Endothelial cell of umbilical vein (primary cell): ENCODE data around the gene UPF3A.
"Not testable (repeated sequence)": the region's sequence is repeated elsewhere in the genome, so short reads cannot be mapped to it uniquely, and the experiment has no call there.

ENCODE experiments used
- CTCF ChIP-seq, 2 donors: IDR thresholded peaks; 1 replicate in 1 of 2; 2 replicates in 1 of 2; pipeline ENCODE4 v1.5.1; 2011; ENCODE audit warnings: low read length in 2 of 2, mild to moderate bottlenecking in 2 of 2, moderate library complexity in 2 of 2, control low read depth in 1 of 2, inconsistent platforms in 1 of 2, low read depth in 1 of 2; ENCODE audit not compliant: insufficient read depth in 1 of 2; ENCODE audit errors: extremely low read depth in 1 of 2
- POLR2A ChIP-seq: IDR thresholded peaks from 2 replicates; pipeline ENCODE4 v1.6.1; 2012; ENCODE audit warnings: low read depth, mild to moderate bottlenecking, control low read depth, low read length

DNA sequence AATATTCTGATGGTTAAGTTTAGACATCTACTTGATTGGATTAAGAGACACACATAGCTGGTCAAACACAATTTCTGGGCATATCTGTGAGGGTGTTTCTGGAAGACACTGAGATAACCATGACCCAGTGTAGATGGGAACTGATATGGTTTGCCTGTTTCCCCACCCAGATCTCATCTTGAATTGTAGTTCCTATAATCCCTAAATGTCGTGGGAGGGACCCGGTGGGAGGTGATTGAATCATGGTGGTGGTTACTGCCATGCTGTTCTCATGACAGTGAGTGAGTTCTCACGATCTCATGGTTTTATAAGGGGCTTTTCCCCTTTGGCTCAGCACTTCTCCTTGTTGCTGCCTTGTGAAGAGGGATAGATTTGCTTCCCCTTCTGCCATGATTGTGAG, 65.9 kb downstream of the UPF3A start:
- TF ChIP-seq CTCF (IDR thresholded peaks at IDR 0.05; ENCODE audit: extremely low read depth in 1 of 2, insufficient read depth in 1 of 2, low read depth in 1 of 2, low read length in 2 of 2); POLR2A: not testable (repeated sequence)
